ENCODE results near the gene GADD45B. TPM values are rescaled to one million over a fixed set of nuclear protein-coding genes. Genes with fewer than 3 reads are reported as not detected.
"Not testable (repeated sequence)": the region's sequence is repeated elsewhere in the genome, so short reads cannot be mapped to it uniquely, and the experiment has no call there.

The GADD45B gene
- total RNA-seq, 2 experiments from 2014 or later = 34.5 to 38.1 TPM

DNA sequence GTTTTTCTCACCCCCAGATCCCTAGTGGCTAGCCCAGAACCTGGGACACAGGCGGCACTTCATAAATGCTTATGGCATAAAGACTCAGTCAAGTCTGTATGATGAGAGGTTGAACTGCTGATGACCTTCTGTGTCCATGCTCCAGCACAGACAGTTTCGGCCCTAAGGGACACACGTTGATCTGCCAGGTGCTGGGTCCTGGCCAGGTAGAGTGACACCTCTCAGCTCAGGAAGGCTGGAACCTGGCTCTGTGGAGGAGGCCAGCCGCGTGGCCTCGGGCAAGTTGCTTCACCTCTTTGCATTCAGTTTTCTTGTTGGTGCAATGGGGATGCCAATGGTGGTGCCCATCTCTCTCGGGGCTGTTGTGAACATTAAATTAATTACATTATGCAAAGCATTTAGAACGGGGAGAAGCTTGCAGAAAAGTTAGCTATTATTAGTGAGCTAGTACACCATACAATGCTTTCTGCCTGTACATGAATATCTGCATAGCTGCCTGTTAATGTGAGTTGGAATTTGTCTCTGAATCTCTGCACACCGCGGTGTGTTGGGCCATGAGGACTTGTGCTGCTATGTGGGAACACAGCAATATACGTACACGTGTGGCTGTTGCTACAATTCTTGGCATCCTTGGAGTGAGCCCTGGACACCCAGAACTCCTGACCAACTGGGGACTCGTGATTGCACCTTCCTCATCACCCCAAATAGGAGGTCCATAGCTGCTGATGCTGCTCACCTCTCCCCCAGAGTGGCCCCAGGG lies 8.4 kb downstream of the GADD45B start:
- H3K27ac Mint-ChIP-seq = no peak overlapping the region
- H3K4me3 Mint-ChIP-seq = no peak overlapping the region
- H3K9me3 Mint-ChIP-seq = peaks cover 28% of the 10 kb centered on the region
- H3K27me3 Mint-ChIP-seq = peaks cover 15% of the 10 kb centered on the region
- no peak for DNase-seq
- peaks cover 7% of the 10 kb centered on the region for H3K36me3 Mint-ChIP-seq
- ChIA-PET CTCF (interaction anchor here (0.6 to 1.0 kb wide), 2 partner anchors 123 to 127 kb away, joined by 3 to 9 read pairs; no protein-coding TSS in a partner anchor), POLR2A (no interaction called here)
- intact Hi-C loops (cut with micrococcal nuclease) = no loop called here
- peaks cover 18% of the 10 kb centered on the region for H3K4me1 Mint-ChIP-seq (ENCODE audit: low read depth)

DNA sequence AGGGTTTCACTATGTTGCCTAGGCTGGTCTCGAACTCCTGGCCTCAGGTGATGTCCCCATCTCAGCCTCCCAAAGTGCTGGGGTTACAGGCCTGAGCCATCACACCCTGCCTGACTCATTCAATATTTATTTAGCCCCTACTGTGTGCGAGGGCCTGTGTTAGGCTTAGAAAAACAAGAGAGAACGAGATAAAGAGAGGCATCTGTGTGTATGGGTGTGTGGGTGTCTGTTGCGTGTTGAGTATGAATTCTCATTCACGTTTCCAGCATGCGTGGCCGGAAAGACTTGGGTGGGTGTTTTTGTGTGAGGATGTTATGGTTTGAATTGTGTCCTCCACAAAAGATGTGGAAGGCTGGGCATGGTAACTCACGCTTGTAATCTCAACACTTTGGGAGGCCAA lies 9.5 kb downstream of the GADD45B start:
- Mint-ChIP-seq H3K36me3 (peaks cover 7% of the 10 kb centered on the region), H3K4me3 (no peak overlapping the region), H3K4me1 (ENCODE audit: low read depth) (peaks cover 16% of the 10 kb centered on the region), H3K27ac (no peak overlapping the region), H3K9me3 (peaks cover 28% of the 10 kb centered on the region), H3K27me3 (peaks cover 20% of the 10 kb centered on the region)
- POLR2A ChIA-PET = no interaction called here
- CTCF ChIA-PET = no interaction called here
- intact Hi-C loops (cut with micrococcal nuclease) = no loop called here
- DNase-seq = no peak

DNA sequence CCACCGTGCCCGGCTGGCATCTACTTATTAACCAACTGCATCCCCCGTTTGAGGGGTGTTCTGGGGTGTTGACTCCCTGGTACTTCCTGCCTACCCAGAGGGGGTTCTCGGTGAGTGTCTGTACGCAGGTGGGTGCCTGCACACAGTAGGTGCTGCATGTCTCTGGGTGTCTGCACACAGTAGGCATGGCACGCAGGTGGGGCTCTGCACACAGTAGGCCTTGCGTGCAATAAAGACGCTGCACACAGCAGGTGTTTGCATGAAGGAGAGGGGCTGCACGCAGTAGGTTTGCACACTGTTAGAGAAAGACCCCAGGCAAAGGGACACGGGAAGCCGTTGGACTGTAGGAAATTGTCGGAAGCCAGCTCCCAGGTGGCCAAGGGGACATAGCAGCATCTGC lies 11.2 kb downstream of the GADD45B start:
- Mint-ChIP-seq H3K27me3 (peaks cover 30% of the 10 kb centered on the region), H3K4me1 (ENCODE audit: low read depth) (peaks cover 16% of the 10 kb centered on the region), H3K36me3 (peaks cover 7% of the 10 kb centered on the region), H3K27ac (peak overlapping the region; percentile 8), H3K9me3 (peaks cover 21% of the 10 kb centered on the region), H3K4me3 (no peak overlapping the region)
- POLR2A ChIA-PET = interaction anchor here (1.6 kb wide), 1 partner anchor 11 kb away, joined by 4 read pairs; the partner anchor contains the start of gene GADD45B
- CTCF ChIA-PET = no interaction called here
- DNase-seq = no peak
- intact Hi-C loops (cut with micrococcal nuclease) = no loop called here

DNA sequence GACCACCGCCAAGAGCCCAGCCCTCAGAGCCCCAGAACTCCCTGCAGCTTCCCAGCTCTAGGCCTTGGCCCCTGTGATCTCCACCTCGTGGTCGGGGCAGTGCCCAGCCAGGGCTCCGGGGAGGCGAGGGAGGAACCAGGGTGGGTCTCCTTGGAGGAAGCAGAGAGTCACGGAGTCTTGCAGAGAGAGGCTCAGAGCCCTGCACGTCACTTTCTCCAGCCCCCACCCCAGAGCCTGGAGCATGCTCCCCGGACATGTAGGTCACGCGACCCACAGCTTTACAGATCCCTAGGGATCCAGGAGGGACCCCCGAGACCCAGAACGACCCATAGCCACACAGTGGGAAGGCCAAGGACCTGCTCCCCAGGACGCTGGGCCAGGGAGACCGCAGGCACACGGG lies 11.9 kb downstream of the GADD45B start:
- POLR2A ChIA-PET = interaction anchor here (1.6 kb wide), 1 partner anchor 11 kb away, joined by 4 read pairs; the partner anchor contains the start of gene GADD45B
- Mint-ChIP-seq H3K4me3 (no peak overlapping the region), H3K9me3 (peaks cover 15% of the 10 kb centered on the region), H3K36me3 (peaks cover 3% of the 10 kb centered on the region), H3K4me1 (ENCODE audit: low read depth) (peaks cover 16% of the 10 kb centered on the region), H3K27ac (no peak overlapping the region), H3K27me3 (peaks cover 35% of the 10 kb centered on the region)
- DNase-seq = no peak
- intact Hi-C loops (cut with micrococcal nuclease) = no loop called here
- CTCF ChIA-PET = interaction anchor here (0.9 kb wide), 1 partner anchor 69 kb away, joined by 3 read pairs; no protein-coding TSS in a partner anchor

DNA sequence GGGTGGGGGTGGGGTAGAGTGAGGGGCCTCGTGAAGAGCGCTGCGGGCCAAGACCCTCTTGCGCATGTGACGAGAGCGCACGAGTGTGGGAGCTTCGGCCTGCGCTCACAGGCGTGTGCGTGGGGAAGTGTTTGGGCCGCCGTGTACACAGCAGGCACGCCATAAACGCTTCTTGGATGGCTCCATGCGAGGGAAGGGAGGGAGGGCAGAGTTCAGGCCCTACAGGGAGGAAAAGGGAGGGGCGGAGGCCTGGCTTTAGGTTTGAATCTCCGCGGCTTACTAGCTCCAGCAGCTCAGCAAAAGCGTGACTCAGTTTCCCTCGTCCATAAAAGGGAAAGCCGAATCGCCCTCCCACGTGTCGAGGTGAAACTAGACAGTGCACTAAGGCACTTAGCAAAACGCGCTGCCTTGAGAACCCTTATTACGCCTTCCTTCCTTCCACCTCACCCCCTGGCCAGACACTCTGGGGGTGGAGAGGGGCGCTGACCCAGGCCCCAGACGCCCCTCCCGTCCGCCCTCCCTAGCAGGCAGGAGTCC lies 12.5 kb downstream of the GADD45B start:
- peaks cover 8% of the 10 kb centered on the region for H3K9me3 Mint-ChIP-seq
- peak; percentile 16 for DNase-seq

DNA sequence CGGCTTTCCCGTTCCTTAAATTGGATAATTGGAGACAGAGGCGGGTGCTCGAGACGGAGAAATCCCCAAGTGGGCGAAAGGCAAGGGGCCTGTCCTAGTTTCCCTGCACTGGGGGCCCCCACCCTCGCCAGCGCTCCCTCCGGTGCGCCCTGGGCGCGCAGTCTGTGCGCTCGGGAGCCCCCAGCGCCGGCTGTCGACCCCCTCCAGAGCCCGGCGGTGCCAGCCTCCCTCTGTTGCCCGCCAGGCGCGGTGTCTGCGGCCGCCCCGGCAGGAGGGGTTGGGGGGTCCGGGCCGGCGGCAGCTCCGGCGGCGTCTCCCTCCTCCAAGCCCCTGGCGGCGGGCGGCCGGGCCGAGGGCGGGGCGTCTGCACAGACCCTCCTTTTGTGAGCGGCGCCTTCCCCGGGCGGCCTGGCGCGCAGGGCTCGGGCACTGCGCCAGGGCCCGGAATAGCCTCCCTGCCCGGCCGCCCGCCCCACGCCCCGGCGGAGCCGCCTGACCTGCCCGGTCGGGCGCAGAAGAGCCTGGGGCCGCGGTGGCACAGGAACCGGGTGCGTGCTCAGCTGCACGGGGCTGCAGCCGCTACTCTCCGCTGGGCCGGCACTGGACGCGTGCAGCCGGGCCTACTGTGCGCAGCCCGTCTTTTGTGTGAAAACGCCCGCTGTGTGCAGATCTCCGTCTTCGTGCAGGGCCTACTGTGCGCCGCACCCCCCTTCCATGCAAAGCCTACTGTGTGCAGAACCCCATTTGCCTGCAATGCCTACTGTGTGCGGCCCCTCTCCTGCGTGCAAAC lies 13.2 kb downstream of the GADD45B start:
- Mint-ChIP-seq H3K4me3 (peak overlapping the region; percentile 12), H3K27ac (no peak overlapping the region), H3K36me3 (no peaks in the 10 kb centered on the region), H3K9me3 (peaks cover 2% of the 10 kb centered on the region), H3K27me3 (peaks cover 42% of the 10 kb centered on the region), H3K4me1 (ENCODE audit: low read depth) (peaks cover 22% of the 10 kb centered on the region)
- ChIA-PET POLR2A (no interaction called here), CTCF (interaction anchor here (0.6 to 0.9 kb wide), 2 partner anchors 68 to 472 kb away, joined by 3 read pairs; no protein-coding TSS in a partner anchor)
- DNase-seq = no peak
- intact Hi-C loops (cut with micrococcal nuclease) = no loop called here

More for the DNA sequence above, 12.5 kb downstream of the GADD45B start:
- H3K4me3 Mint-ChIP-seq = peak overlapping the region; percentile 12
- no peaks in the 10 kb centered on the region for H3K36me3 Mint-ChIP-seq
- intact Hi-C loops (cut with micrococcal nuclease) = no loop called here
- H3K4me1 Mint-ChIP-seq (ENCODE audit: low read depth) = peaks cover 16% of the 10 kb centered on the region
- ChIA-PET CTCF (interaction anchor here (0.9 kb wide), 1 partner anchor 69 kb away, joined by 3 read pairs; no protein-coding TSS in a partner anchor), POLR2A (interaction anchor here (1.6 kb wide), 1 partner anchor 12 kb away, joined by 4 read pairs; the partner anchor contains the start of gene GADD45B)
- no peak overlapping the region for H3K27ac Mint-ChIP-seq
- peaks cover 35% of the 10 kb centered on the region for H3K27me3 Mint-ChIP-seq

DNA sequence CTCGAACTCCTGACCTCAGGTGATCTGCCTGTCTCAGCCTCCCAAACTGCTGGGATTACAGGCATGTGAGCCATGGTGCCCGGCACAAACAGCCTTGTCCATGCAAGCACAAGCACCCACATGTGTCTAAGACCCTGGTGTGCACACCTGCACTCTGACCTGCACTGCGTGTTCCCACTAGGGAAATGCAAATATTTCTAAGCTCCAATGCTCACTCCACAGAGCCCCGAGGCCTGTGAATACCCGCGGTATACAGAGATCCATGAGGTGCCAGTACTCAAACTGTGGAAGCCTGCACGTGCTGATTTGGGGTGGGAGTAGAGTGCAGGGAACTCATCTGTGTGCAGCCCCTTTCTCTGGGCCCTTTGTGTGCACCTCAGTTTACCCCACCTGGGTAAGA lies 14.7 kb downstream of the GADD45B start:
- no peak for DNase-seq
- no peaks in the 10 kb centered on the region for H3K9me3 Mint-ChIP-seq
- no peaks in the 10 kb centered on the region for H3K36me3 Mint-ChIP-seq
- CTCF ChIA-PET = no interaction called here
- peaks cover 42% of the 10 kb centered on the region for H3K27me3 Mint-ChIP-seq
- no peak overlapping the region for H3K4me3 Mint-ChIP-seq
- no peak overlapping the region for H3K27ac Mint-ChIP-seq
- intact Hi-C loops (cut with micrococcal nuclease) = no loop called here
- POLR2A ChIA-PET = no interaction called here
- H3K4me1 Mint-ChIP-seq (ENCODE audit: low read depth) = peaks cover 21% of the 10 kb centered on the region

DNA sequence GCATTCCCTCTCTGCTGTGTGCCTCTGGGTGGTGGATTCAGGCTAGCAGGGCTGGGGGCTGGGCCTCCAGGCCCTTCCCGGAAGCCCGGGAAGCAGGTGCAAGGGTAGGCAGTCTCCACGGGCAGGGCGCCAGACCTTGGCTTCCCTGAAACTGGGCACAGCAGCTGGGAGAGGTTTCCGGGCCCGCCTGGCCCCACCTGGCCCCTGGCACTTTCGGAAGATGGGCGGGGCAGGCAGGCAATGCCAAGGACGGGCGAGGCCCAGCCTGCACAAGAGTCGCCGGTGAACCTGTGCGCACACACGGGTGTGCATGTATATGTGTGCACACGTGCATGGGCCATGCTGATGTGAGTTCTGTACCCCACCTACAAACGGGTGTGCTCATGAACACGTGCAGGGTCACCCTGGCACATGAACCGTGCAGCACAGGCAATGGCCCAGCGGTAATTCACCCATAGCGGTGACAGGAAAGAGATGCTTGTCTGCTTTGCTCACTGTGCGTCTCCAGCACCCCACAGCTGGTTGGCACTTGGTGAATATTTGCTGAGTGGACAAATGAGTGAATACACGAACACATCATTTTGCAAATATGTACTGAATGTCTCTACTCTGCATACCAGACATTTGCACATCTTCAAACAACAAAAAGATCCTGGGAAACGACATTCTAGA lies 15.3 kb downstream of the GADD45B start:
- Mint-ChIP-seq H3K27me3 (peaks cover 40% of the 10 kb centered on the region), H3K27ac (no peak overlapping the region), H3K36me3 (no peaks in the 10 kb centered on the region), H3K4me1 (ENCODE audit: low read depth) (peaks cover 27% of the 10 kb centered on the region), H3K9me3 (no peaks in the 10 kb centered on the region), H3K4me3 (no peak overlapping the region)
- no peak for DNase-seq
- POLR2A ChIA-PET = no interaction called here
- CTCF ChIA-PET = no interaction called here
- intact Hi-C loops (cut with micrococcal nuclease) = no loop called here

DNA sequence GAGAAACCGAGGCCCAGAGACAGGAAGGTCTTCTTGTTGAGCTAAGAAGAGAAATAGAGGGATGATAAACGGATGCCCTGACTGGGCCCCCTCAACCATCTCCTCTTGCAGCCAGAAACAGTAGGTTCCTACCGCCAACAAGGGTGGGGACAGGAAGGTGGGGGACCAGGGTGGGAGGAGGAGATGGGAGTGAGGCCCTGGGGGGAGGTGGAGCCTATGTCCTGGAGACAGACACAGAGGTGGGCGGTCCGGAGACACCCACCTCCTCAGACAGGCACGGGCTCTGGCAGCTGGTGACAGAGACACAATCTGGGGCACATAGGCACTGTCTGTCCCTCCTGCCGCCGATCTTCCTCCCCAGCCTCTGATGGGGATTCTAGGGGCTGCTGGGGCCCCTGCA lies 16.9 kb downstream of the GADD45B start:
- Mint-ChIP-seq H3K4me1 (ENCODE audit: low read depth) (peaks cover 27% of the 10 kb centered on the region), H3K4me3 (no peak overlapping the region), H3K9me3 (no peaks in the 10 kb centered on the region), H3K27ac (peak overlapping the region; percentile 32), H3K27me3 (peaks cover 35% of the 10 kb centered on the region), H3K36me3 (no peaks in the 10 kb centered on the region)
- CTCF ChIA-PET = no interaction called here
- POLR2A ChIA-PET = no interaction called here
- intact Hi-C loops (cut with micrococcal nuclease) = no loop called here
- DNase-seq = no peak

DNA sequence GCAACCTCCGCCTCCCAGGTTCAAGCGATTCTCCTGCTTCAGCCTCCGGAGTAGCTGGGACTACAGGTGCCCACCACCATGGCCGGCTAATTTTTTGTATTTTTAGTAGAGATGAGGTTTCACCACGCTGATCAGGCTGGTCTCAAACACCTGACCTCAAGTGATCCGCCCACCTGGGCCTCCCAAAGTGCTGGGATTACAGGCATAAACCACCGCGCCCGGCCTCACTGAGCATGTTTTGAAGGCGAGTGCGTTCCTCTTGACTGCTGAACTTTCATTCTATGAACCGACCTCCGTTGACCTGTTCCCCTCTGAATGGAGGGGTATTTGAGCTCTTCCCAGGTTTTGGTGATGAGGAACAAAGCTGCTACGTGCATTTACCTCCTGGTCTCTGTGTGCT lies 17.5 kb downstream of the GADD45B start:
- Mint-ChIP-seq H3K27me3 (peaks cover 32% of the 10 kb centered on the region), H3K4me3 (peak overlapping the region; percentile 16), H3K4me1 (ENCODE audit: low read depth) (peaks cover 27% of the 10 kb centered on the region)
- intact Hi-C loops (cut with micrococcal nuclease); H3K9me3 Mint-ChIP-seq; DNase-seq; H3K27ac Mint-ChIP-seq; H3K36me3 Mint-ChIP-seq: not testable (repeated sequence)
- CTCF ChIA-PET = interaction anchor here (1.8 kb wide), 1 partner anchor 118 kb away, joined by 7 read pairs; no protein-coding TSS in a partner anchor
- POLR2A ChIA-PET = interaction anchor here (2.8 kb wide), 1 partner anchor 17 kb away, joined by 21 read pairs; the partner anchor contains the start of gene GADD45B

DNA sequence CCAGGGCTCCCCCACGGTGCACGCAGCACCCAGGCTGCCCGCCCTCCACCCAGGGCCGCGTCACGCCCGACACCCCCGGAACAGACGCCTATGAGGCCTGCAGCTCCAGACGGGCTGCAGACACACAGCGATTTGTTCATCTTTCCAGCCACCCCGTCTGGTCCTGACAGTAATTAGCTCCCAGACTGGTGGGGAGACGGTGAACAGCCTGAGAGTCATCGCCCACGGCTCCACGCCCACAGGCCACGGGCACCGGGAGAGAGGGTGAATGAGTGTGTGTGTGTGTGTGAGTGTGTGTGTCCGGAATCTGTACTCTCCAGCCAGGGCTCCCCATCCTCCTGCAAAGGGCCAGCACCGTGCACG lies 18.1 kb downstream of the GADD45B start:
- peaks cover 23% of the 10 kb centered on the region for H3K4me1 Mint-ChIP-seq (ENCODE audit: low read depth)
- intact Hi-C loops (cut with micrococcal nuclease) = no loop called here
- peak overlapping the region; percentile 37 for H3K4me3 Mint-ChIP-seq
- no peaks in the 10 kb centered on the region for H3K36me3 Mint-ChIP-seq
- H3K9me3 Mint-ChIP-seq = no peaks in the 10 kb centered on the region
- ChIA-PET POLR2A (interaction anchor here (2.8 kb wide), 1 partner anchor 17 kb away, joined by 21 read pairs; the partner anchor contains the start of gene GADD45B), CTCF (interaction anchor here (1.8 kb wide), 1 partner anchor 117 kb away, joined by 7 read pairs; no protein-coding TSS in a partner anchor)
- H3K27me3 Mint-ChIP-seq = peaks cover 28% of the 10 kb centered on the region
- no peak overlapping the region for H3K27ac Mint-ChIP-seq
- peak; percentile 29 for DNase-seq
